DND-41 (cell line): Measurements from ENCODE around the gene USP17L24.
"Not testable (repeated sequence)": the region's sequence is repeated elsewhere in the genome, so short reads cannot be mapped to it uniquely, and the experiment has no call there.

ENCODE experiments used
- EZH2 ChIP-seq: IDR thresholded peaks from 3 replicates; pipeline ENCODE4 v1.6.1; 2012; ENCODE audit warnings: borderline replicate concordance, low read depth, mild to moderate bottlenecking, moderate library complexity, low read length, inconsistent platforms; ENCODE audit not compliant: severe bottlenecking
- TF ChIP-seq, protein P1 (sequence below): IDR thresholded peaks from 2 replicates; pipeline ENCODE4 v1.5.1; 2012; ENCODE audit warnings: borderline replicate concordance, low read length, moderate library complexity, mild to moderate bottlenecking; ENCODE audit not compliant: poor library complexity, severe bottlenecking; ENCODE audit errors: extremely low read depth

DNA sequence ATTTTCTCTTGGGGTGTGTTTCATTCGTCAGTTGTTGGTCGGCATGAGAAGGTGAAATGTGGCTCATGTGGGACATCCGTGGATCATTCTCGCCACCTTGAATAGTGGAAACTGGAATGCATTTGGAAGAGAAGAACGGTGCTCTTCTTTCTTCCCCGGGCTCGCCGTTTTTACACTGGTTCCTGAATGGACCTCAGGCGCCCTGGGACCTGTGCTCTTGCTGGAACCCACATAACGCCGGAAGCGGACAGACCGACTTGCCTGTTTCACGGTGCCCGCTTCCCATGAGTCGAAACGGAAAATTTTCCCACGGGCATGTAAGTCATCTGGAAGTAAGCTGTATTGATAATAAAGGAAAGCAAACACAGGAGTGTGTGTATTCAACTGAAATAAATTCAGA, 25.9 kb downstream of the USP17L24 start:
- TF ChIP-seq, protein P1, sequence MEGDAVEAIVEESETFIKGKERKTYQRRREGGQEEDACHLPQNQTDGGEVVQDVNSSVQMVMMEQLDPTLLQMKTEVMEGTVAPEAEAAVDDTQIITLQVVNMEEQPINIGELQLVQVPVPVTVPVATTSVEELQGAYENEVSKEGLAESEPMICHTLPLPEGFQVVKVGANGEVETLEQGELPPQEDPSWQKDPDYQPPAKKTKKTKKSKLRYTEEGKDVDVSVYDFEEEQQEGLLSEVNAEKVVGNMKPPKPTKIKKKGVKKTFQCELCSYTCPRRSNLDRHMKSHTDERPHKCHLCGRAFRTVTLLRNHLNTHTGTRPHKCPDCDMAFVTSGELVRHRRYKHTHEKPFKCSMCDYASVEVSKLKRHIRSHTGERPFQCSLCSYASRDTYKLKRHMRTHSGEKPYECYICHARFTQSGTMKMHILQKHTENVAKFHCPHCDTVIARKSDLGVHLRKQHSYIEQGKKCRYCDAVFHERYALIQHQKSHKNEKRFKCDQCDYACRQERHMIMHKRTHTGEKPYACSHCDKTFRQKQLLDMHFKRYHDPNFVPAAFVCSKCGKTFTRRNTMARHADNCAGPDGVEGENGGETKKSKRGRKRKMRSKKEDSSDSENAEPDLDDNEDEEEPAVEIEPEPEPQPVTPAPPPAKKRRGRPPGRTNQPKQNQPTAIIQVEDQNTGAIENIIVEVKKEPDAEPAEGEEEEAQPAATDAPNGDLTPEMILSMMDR = not testable (repeated sequence)
- TF ChIP-seq EZH2 = not testable (repeated sequence)
